ENCODE results near the gene MRPS22.

Gene MRPS22

DNA sequence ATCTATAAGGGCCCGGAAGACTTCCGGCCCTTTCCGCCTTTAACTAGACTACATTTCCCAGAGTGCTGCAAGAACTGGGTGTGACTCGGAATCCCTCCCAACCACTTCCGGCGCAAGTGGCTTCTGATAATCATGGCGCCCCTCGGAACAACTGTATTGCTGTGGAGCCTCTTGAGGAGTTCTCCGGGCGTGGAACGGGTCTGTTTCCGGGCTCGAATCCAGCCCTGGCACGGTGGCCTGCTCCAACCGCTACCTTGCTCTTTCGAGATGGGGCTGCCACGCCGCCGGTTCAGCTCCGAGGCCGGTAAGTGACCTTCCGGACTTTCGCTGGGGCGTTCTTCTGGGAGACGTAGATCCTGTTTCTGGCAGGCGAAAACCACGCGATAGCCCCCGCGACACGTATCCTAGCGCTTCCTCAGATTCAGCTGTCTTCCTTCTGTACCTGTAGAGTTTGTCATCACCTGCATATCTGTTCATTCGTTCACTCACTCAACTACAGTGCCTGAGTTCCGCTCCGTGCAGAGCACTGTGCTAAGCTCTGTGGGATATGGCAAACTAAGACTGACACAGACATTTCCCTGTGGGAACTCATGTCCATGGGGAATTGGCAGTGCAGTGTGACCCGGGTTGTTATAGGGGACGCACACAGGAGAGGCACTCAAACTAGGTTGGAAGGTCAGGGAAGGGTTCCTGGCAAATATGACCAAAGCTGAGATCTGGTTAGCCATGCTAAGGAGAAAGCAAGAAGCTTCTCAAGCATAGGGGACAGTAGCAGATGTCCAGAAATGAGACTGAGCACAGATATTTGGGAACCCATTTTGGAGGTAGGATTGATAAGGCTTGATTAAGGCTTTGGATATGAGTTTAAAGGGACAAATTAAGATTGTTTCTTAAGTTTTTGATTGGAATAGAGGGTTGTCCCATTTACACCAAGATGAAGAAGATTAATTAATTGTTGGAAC is at the start of gene MRPS22:
MRPS22 (plus strand) TSS at position 126 of the 962 bp plus-strand sequence; CDS start at position 133, 7 bp downstream.
- DNase-seq: peak; percentile 89

GRCh38 chr3:139295040-139295439 is 48.8 kb upstream of the MRPS22 start:
- DNase-seq: no peak

- no peak for DNase-seq
These were observed 47.6 kb upstream of the MRPS22 start for GRCh38 chr3:139296141-139296718.

DNA sequence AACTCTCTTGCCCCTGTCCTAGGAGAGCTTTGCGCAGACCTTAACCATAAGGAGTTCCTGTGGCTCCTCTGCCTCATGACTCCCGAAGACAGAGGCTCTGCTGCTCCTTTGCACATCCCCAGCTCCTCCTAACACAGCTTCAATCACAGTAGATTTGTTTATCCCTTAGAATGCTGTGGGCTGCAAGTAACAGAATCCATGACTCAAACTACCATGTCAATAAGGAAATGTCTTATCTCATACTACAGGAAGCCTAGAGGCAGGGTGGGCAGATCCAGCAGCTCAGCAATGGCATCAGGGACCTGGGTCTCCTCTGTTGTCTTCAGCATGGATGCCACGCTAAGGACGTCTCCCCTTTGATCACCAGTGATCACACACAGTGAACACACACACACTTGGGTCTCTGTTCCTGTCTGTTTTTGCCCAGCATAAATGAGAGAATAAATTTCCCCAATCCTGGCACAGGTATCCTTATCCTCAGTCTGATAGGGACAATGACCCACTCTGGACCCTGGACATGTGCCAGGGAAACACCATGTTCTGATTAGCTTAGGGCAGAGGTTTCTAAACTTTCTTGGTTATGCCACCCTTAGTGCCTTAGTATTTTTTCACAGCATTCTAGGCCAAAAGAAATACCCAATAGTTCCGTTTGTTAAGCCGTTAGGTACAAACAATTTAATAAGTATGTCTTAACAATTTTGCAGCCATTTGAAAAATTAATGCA is 46.1 kb upstream of the MRPS22 start:
- DNase-seq: no peak

GRCh38 chr3:139299261-139300132 is 44.3 kb upstream of the MRPS22 start:
- no peak for DNase-seq

- DNase-seq: no peak
These were observed 43.4 kb upstream of the MRPS22 start for GRCh38 chr3:139300416-139300815.

- no peak for DNase-seq
These were observed 42.6 kb upstream of the MRPS22 start for GRCh38 chr3:139301183-139301582.

GRCh38 chr3:139301654-139302053 is 42.2 kb upstream of the MRPS22 start:
- no peak for DNase-seq

DNA sequence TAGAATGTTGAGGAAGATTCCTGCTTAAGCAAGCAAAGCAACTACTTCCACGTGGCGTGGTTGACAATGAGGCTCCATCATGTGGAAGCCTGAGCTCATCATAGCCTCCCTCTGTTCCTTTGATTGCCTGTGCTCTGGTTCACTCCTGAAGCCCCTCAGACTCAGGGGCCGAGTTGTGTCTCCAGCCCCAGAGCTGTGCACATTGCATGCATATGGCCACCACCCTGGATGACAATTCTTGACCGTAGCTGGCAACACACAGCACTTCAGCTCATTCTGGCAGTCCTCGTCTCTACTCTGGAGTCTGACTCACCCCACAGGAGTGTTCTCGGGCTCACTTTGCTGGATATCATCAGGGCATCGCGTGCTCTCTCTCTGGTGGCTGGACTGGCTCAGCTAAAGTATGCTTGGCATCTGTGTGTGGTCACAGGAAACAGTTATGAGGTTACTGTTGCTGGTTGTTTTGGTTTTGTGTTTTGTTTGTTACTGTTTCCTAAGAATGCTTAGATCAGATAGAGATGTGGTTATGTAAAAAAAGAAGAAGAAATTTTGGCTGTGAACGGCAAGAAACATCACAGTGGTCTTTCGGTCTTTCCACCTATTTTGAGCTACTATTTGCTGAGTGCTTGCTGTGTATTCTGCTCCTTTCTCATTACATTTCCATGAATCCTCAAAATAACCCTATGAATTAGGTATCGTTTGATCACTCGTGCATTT is 41.6 kb upstream of the MRPS22 start:
- peak; percentile 44 for DNase-seq

- no peak for DNase-seq
These were observed 41.1 kb upstream of the MRPS22 start for GRCh38 chr3:139302801-139303113.

DNA sequence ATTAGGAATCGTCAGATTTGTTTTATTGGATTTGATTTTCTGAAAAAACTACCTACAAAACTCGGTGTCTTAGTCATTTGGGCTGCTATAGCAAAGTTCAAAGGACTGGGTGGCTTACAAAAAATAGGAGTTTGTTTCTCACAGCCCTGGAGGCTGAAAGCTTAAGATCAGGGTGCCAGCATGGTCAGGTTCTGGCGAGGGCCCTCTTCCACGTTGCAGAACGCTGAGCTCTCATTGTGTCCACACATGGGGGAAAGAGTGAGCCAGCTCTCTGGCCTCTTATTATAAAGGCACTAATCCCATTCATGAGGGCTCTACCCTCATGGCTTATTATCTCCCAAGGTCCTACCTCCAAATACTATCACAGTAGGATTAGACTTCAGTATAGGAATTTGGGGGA is 40.6 kb upstream of the MRPS22 start:
- DNase-seq: no peak

DNA sequence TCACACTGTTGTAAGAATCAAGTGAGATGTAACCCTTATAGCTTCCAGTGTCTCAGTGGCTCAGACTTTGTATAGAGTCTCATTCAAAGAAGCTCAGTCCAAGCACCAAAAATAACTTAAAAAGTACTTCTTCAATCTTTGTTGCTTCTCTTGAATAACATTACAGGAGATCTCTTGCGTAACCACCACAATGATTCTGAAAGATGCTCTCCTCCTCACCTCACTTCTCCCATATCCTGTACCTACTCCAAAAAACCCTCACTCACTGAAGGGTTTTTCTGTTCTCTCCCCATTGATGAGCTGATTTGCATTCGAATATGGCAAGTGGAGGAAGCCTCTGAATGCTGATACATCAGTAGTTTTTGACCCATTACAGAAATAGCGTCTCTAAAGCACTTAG is 39.4 kb upstream of the MRPS22 start:
- DNase-seq: no peak

DNA sequence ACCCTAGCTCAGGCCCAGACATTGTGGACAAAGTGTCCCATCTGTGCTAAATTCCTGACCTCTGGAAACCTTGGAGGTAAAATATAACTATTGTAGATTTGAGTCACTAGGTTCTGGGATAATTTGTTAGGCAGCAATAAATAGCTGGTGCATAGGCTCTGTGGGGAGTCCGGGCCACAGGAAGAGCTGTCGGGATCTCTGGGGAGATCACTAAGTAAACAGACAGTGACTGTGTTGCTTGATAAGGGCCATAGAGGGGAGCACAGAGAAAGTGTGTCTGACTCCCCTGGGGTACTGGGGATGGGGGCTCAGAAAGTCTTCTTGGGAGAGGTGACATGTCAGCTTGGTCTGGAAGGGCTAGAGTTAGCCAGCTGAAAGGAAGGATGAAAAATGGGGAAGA is 37.7 kb upstream of the MRPS22 start:
- DNase-seq: no peak

GRCh38 chr3:139307072-139307491 is 36.7 kb upstream of the MRPS22 start:
- DNase-seq: no peak

GRCh38 chr3:139307601-139308555 is 35.9 kb upstream of the MRPS22 start:
- no peak for DNase-seq

GRCh38 chr3:139308560-139308959 is 35.3 kb upstream of the MRPS22 start:
- DNase-seq: no peak

- no peak for DNase-seq
These were observed 34.7 kb upstream of the MRPS22 start for GRCh38 chr3:139309061-139309591.

DNA sequence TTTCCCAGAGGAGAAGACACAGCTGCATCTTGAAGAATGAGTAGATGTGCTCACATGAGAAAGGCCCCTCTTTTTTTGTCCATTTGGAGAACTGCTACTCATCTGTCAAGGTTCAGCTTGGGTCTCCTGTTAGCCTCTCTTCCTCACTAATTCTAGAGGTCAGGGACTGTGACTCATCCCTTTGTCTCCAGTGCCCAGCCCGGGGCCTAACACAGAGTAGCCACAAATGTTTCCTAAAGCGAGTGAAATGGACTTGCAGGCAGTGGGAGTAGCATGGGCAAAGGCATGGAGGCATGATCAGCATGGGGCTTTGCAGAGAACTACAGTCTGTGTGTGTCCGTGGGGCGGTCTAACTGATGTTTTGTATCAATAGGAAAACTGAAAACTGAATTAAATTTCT is 33.9 kb upstream of the MRPS22 start:
- DNase-seq: no peak

DNA sequence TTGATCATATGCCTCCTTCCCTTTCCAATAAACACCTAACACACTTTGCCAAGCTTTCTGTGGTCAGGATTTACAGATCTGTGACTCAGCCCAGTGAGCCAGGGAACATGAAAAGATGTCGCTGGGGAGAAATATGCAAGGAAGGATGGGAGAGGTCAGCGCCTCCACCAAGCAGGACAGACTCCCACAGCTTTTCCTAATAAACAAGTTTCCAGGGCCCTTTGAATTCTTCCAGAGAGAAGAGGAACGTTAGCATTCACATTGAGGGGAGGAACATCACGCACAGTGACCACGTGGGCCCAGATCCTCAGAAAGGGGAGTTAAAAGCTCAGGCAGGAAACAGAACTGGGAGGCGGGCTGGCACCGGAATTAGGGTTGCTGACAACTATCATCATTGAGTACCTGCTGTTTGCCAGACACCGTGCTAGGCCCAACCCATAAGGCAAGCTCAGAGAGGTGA is 33.3 kb upstream of the MRPS22 start:
- DNase-seq: no peak

GRCh38 chr3:139311557-139311956 is 32.3 kb upstream of the MRPS22 start:
- DNase-seq: no peak
